ENCODE data around the gene DDX56. TPM values are rescaled to one million over a fixed set of nuclear protein-coding genes. Genes with fewer than 3 reads are reported as not detected.
"Not testable (repeated sequence)": the region's sequence is repeated elsewhere in the genome, so short reads cannot be mapped to it uniquely, and the experiment has no call there.

Gene DDX56
- total RNA-seq, 2 donors from 2014 or later, result 47.4 to 79.2 TPM

DNA sequence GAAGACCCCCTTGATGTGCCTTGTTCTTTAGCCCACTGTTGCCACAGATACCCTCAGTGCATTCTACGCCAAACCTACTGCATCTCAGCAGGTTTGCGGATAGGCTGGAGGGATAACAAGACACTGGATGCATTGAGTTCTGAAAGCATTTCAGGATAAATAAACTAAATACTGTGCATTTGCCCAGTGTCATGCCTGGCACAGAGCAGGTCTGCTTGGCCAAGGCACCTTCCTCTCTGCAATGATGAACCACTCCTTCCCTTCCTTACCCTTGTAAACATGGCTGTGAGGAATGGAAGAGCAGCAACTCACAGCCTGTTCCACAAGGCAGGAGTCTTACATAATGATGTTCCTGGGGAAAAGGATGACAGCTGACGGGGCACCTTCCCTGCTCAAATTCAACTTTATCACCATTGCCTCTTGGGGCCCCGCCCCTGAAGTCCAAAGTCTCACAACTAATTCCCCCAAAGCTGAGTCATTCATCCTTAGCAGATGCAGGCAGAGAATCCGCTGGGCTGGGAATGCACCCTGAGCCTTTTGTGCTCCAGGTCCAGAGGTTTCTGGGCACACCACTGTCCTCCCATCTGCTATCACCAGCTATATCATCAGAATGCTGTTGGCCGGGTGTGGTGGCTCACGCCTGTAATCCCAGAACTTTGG lies 11.6 kb downstream of the DDX56 start:
- Histone ChIP-seq H3K4me1 (ENCODE audit: control insufficient read depth in 1 of 2, low read depth in 2 of 2) (no peaks in the 10 kb centered on the region), H3K9me3 (no peaks in the 10 kb centered on the region)
- TF ChIP-seq, protein P1, sequence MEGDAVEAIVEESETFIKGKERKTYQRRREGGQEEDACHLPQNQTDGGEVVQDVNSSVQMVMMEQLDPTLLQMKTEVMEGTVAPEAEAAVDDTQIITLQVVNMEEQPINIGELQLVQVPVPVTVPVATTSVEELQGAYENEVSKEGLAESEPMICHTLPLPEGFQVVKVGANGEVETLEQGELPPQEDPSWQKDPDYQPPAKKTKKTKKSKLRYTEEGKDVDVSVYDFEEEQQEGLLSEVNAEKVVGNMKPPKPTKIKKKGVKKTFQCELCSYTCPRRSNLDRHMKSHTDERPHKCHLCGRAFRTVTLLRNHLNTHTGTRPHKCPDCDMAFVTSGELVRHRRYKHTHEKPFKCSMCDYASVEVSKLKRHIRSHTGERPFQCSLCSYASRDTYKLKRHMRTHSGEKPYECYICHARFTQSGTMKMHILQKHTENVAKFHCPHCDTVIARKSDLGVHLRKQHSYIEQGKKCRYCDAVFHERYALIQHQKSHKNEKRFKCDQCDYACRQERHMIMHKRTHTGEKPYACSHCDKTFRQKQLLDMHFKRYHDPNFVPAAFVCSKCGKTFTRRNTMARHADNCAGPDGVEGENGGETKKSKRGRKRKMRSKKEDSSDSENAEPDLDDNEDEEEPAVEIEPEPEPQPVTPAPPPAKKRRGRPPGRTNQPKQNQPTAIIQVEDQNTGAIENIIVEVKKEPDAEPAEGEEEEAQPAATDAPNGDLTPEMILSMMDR (IDR thresholded peaks at IDR 0.05), result no peak

DNA sequence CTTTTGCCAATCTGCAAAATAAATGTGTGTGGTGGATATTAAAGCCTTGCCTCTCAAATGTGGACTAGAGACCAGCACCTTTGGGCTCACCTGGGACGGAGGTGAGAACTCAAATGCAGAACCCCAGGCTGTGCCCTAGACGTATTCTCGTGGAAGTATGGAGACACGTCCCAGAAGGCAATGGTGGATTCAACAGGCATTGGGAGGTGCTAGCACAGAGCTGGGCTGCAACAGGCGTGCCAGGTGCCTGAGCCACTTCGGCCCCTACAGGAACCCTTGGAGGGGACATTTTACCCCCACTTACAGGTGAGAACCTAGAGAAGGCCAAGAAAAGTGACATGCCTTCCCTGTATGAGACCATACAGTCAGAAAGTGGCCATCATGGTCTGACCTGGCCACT lies 12.2 kb downstream of the DDX56 start:
- Histone ChIP-seq H3K27ac (no peak overlapping the region), H3K36me3 (peaks cover 18% of the 10 kb centered on the region), H3K4me1 (ENCODE audit: control insufficient read depth in 1 of 2, low read depth in 2 of 2) (no peaks in the 10 kb centered on the region), H3K9me3 (no peaks in the 10 kb centered on the region), H3K27me3 (replicated peaks; ENCODE audit: insufficient read depth) (no peaks in the 10 kb centered on the region), H3K4me3 (no peak overlapping the region)
- ATAC-seq (ENCODE audit: insufficient number of reproducible peaks, low FRiP score, low read depth), result no peak
- no peak for DNase-seq (ENCODE audit: low spot score)
- TF ChIP-seq, protein P1 (IDR thresholded peaks at IDR 0.05), result no peak

More for the DNA sequence above, 11.6 kb downstream of the DDX56 start:
- DNase-seq (ENCODE audit: low spot score) (no peak), ATAC-seq (ENCODE audit: insufficient number of reproducible peaks, low FRiP score, low read depth) (no peak)
- Histone ChIP-seq H3K27ac (no peak overlapping the region), H3K36me3 (peaks cover 20% of the 10 kb centered on the region), H3K27me3 (replicated peaks; ENCODE audit: insufficient read depth) (no peaks in the 10 kb centered on the region), H3K4me3 (no peak overlapping the region)

DNA sequence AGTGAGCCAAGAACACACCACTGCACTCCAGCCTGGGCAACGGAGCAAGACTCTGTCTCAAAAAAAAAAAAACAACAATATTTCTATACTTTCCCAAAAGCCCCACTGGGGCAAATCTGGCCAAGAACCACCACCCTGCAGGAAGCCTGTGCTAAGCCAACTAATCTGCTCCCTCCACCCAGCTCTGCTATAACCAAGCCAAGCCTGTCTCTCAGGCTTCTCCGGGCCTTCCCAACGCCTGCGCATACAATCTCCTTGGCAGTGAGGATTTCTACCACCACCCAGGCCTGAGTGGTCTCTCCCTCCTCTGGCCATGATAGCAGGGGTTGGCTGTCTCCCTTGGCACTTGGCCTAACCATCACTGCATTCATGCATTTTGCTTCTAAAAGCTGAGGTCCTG lies 14.2 kb downstream of the DDX56 start:
- peaks cover 6% of the 10 kb centered on the region for H3K36me3 ChIP-seq
- H3K27me3 ChIP-seq (replicated peaks; ENCODE audit: insufficient read depth), result no peaks in the 10 kb centered on the region
- H3K4me1 ChIP-seq (ENCODE audit: control insufficient read depth in 1 of 2, low read depth in 2 of 2), result no peaks in the 10 kb centered on the region
- H3K27ac ChIP-seq, result no peak overlapping the region
- TF ChIP-seq, protein P1 (IDR thresholded peaks at IDR 0.05), result no peak
- no peak for ATAC-seq (ENCODE audit: insufficient number of reproducible peaks, low FRiP score, low read depth)
- DNase-seq (ENCODE audit: low spot score), result no peak
- no peaks in the 10 kb centered on the region for H3K9me3 ChIP-seq
- H3K4me3 ChIP-seq, result no peak overlapping the region

DNA sequence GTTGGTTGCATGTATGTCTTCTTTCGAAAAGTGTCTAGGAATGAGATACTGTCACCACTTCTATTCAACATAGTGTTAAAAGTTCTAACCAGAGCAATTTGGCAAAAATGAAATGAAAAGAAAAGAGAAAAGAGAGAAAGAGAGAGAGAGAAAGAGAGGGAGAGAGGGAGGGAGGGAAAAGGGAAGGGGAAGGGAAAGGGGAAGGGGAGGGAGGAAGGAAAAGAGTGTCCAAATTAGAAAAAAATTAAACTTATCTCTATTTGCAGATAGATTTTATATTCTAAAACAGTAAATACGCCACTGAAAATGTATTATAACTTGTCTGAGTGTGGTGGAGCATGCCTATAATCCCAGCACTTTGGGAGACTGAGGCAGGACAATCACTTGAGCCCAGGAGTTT lies 16.2 kb downstream of the DDX56 start:
- Histone ChIP-seq H3K4me1 (ENCODE audit: control insufficient read depth in 1 of 2, low read depth in 2 of 2) (no peaks in the 10 kb centered on the region), H3K9me3 (no peaks in the 10 kb centered on the region), H3K4me3 (no peak overlapping the region), H3K36me3 (no peaks in the 10 kb centered on the region), H3K27ac (no peak overlapping the region), H3K27me3 (replicated peaks; ENCODE audit: insufficient read depth) (no peaks in the 10 kb centered on the region)
- DNase-seq (ENCODE audit: low spot score), result no peak
- no peak for ATAC-seq (ENCODE audit: insufficient number of reproducible peaks, low FRiP score, low read depth)
- TF ChIP-seq, protein P1 (IDR thresholded peaks at IDR 0.05), result no peak

DNA sequence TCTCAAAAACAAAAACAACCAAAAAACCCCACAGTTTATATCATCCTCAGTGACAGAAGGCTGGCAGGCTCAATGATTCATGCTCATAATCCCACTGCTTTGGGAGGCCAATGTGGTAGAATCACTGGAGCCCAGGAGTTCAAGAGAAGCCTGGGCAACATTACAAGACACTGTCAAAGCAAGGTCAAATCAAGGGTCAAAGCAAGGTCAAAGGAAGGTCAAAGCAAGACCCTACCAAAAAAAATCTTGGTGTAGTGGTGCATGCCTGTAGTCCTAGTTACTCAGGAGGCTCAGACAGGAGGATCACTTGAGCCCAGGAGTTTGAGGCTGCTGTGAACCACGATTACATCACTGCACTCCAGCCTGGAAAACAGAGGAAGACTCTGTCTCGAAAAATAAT lies 18.4 kb downstream of the DDX56 start:
- ATAC-seq (ENCODE audit: insufficient number of reproducible peaks, low FRiP score, low read depth) (no peak), DNase-seq (ENCODE audit: low spot score) (no peak)
- Histone ChIP-seq H3K27me3 (replicated peaks; ENCODE audit: insufficient read depth) (no peaks in the 10 kb centered on the region), H3K4me3 (no peak overlapping the region), H3K9me3 (no peaks in the 10 kb centered on the region), H3K27ac (no peak overlapping the region), H3K4me1 (ENCODE audit: control insufficient read depth in 1 of 2, low read depth in 2 of 2) (no peaks in the 10 kb centered on the region), H3K36me3 (no peaks in the 10 kb centered on the region)
- TF ChIP-seq, protein P1 (IDR thresholded peaks at IDR 0.05), result no peak

DNA sequence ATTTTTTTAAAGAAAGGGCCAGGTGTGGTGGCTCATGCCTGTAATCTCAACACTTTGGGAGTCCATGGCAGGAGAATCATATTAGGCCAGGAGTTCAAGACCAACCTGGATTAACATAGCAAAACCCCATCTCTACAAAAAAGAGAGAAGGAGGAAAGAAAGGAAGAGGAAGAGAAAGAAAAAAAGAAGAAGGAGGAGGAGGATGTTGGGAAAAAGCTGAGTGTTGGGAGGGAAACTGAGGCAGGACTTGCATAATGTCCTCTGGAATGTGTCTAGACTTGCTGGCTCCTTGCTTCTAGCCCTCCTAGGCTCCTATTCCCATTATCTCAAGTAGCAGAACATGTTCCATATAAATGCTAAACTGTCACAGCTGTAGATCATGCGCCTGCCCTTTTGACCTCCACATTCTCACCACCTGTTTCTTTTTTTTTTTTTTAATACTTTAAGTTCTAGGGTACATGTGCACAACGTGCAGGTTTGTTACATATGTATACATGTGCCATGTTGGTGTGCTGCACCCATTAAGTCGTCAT lies 21.2 kb downstream of the DDX56 start:
- not testable (repeated sequence) for DNase-seq (ENCODE audit: low spot score)

More for the DNA sequence above, 21.2 kb downstream of the DDX56 start:
- not testable (repeated sequence) for H3K27me3 ChIP-seq (replicated peaks; ENCODE audit: insufficient read depth); H3K36me3 ChIP-seq; ATAC-seq (ENCODE audit: insufficient number of reproducible peaks, low FRiP score, low read depth); H3K4me1 ChIP-seq (ENCODE audit: control insufficient read depth in 1 of 2, low read depth in 2 of 2); H3K9me3 ChIP-seq; H3K27ac ChIP-seq; H3K4me3 ChIP-seq
